Ascending aorta (tissue), 2 donors: ENCODE results near the gene SPRR1A. TPM values are rescaled to one million over a fixed set of nuclear protein-coding genes. Genes with fewer than 3 reads are reported as not detected.

Experiments used
- DNase-seq, 2 donors: peaks; one replicate each; pipeline ENCODE4 v3.0.0-alpha.2; 2019; ENCODE audit warnings: low spot score in 2 of 2
- H3K27ac ChIP-seq, 2 donors: fragments of 200-600 bp; sonication (generic); one replicate each; pipeline ENCODE4 v1.5.1; 2016 to 2017; ENCODE audit warnings: mild to moderate bottlenecking in 1 of 2
- H3K27me3 ChIP-seq: fragments of 200-600 bp; sonication (generic); one replicate; pipeline ENCODE4 v1.5.1; 2017
- H3K36me3 ChIP-seq, 2 donors: fragments of 200-600 bp; sonication (generic); one replicate each; pipeline ENCODE4 v1.5.1; 2016
- H3K4me1 ChIP-seq, 2 donors: fragments of 200-600 bp; sonication (generic); one replicate each; pipeline ENCODE4 v1.5.1; 2016 to 2017; ENCODE audit warnings: mild to moderate bottlenecking in 1 of 2
- H3K4me3 ChIP-seq, 2 donors: fragments of 200-600 bp; sonication (generic); one replicate each; pipeline ENCODE4 v1.5.1; 2016 to 2017; ENCODE audit warnings: mild to moderate bottlenecking in 1 of 2
- H3K9me3 ChIP-seq, 2 donors: fragments of 200-600 bp; sonication (generic); one replicate each; pipeline ENCODE4 v1.5.1; 2016
- intact Hi-C: fragments of 100-400 bp; cut with DNase I; formaldehyde crosslinking; loops from one replicate; pipeline ENCODE4 v1.15.1; 2023
- total RNA-seq: library from RNA; depleted of rRNA; stranded (reverse); fragments of >200 nt; gene quantifications from one replicate; pipeline ENCODE4 v1.1.0, GENCODE V29; 2016
- TF ChIP-seq, protein P1 (sequence below), 3 experiments: fragments of 200-600 bp in 2 of 3; fragments of 450-650 bp in 1 of 3; sonication (generic) in 2 of 3; IDR thresholded peaks; one replicate each; pipeline ENCODE4 v1.5.1; 2016 to 2019; ENCODE audit warnings: antibody characterized with exemption in 3 of 3, mild to moderate bottlenecking in 1 of 3, moderate library complexity in 1 of 3

The SPRR1A gene
- total RNA-seq, 1 donor from 2014 or later = not detected

DNA sequence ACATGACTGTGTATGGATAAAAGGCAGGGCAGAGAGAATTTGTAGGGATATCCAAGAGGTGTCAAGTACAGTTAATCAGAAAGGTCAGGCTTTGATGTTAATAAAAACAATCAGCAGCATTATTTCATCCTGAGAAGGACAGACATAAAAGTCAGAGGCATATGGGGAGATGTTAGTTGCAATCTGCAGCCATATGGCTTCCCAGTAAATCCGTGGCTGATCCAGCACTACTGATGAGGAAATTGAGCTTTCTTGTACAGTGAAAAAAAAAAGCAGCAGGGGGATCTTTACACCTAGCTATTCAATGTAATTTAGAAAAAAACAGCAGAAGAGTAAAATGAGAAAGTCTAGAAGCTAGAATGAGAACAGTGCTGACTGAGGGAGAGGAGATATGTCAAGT is 44.9 kb downstream of the SPRR1A start:
- no peak overlapping the region for H3K27ac ChIP-seq
- no peaks in the 10 kb centered on the region for H3K36me3 ChIP-seq
- no peaks in the 10 kb centered on the region for H3K27me3 ChIP-seq
- H3K9me3 ChIP-seq = no peaks in the 10 kb centered on the region
- intact Hi-C loops = no loop called here
- no peaks in the 10 kb centered on the region for H3K4me1 ChIP-seq
- DNase-seq = no peak
- no peak overlapping the region for H3K4me3 ChIP-seq
- TF ChIP-seq, protein P1, sequence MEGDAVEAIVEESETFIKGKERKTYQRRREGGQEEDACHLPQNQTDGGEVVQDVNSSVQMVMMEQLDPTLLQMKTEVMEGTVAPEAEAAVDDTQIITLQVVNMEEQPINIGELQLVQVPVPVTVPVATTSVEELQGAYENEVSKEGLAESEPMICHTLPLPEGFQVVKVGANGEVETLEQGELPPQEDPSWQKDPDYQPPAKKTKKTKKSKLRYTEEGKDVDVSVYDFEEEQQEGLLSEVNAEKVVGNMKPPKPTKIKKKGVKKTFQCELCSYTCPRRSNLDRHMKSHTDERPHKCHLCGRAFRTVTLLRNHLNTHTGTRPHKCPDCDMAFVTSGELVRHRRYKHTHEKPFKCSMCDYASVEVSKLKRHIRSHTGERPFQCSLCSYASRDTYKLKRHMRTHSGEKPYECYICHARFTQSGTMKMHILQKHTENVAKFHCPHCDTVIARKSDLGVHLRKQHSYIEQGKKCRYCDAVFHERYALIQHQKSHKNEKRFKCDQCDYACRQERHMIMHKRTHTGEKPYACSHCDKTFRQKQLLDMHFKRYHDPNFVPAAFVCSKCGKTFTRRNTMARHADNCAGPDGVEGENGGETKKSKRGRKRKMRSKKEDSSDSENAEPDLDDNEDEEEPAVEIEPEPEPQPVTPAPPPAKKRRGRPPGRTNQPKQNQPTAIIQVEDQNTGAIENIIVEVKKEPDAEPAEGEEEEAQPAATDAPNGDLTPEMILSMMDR (IDR thresholded peaks at IDR 0.05) = no peak

DNA sequence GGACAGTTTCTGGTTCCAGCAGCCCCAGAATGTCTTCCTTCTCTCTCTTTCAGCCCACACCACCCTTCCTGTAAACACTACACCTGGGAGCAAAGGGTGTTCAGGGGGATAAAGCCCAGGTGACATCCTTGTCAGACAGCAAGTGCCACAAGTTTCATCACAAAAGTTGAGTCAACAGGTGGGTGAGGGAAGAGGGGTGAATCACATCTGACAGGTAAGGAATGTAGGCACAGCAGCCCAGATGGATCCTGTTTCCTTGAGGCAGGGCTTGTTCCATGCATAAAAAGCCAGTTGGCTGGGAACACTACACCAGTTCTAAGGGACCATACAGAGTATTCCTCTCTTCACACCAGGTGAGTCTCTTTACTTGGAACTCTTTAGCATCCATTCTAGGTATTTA is 47.0 kb downstream of the SPRR1A start, which contains the start of gene SPRR1B:
TSS of gene SPRR1B (plus strand) at position 309 of the 400 bp plus-strand sequence. CDS start 1,143 bp downstream, outside the sequence.
- Histone ChIP-seq H3K27ac (no peak within 1 kb of the TSS), H3K4me1 (no peaks in the 10 kb centered on the region), H3K4me3 (no peak within 1 kb of the TSS), H3K36me3 (no peaks in the 10 kb centered on the region), H3K27me3 (no peaks in the 10 kb centered on the region), H3K9me3 (no peaks in the 10 kb centered on the region)
- TF ChIP-seq, protein P1 (IDR thresholded peaks at IDR 0.05) = no peak
- DNase-seq = no peak
- intact Hi-C loops = no loop called here

DNA sequence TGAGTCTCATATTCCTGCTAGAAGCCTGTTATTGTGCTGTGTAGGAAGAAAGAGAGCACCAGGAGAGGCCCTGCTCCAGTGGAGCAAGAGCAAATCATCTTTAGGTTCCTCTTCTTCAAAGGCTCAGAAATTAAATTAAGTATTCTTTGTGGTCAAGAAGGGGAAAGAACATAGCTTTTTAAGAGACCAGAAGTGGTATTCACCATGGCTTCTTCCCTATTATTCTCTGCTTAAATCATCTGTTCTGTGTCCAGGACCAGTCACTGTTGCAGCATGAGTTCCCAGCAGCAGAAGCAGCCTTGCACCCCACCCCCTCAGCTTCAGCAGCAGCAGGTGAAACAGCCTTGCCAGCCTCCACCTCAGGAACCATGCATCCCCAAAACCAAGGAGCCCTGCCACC is 48.2 kb downstream of the SPRR1A start:
- TF ChIP-seq, protein P1 (IDR thresholded peaks at IDR 0.05) = no peak
- DNase-seq = no peak
- Histone ChIP-seq H3K4me1 (no peaks in the 10 kb centered on the region), H3K4me3 (no peak overlapping the region), H3K27ac (no peak overlapping the region), H3K36me3 (no peaks in the 10 kb centered on the region), H3K9me3 (no peaks in the 10 kb centered on the region), H3K27me3 (no peaks in the 10 kb centered on the region)
- intact Hi-C loops = no loop called here

DNA sequence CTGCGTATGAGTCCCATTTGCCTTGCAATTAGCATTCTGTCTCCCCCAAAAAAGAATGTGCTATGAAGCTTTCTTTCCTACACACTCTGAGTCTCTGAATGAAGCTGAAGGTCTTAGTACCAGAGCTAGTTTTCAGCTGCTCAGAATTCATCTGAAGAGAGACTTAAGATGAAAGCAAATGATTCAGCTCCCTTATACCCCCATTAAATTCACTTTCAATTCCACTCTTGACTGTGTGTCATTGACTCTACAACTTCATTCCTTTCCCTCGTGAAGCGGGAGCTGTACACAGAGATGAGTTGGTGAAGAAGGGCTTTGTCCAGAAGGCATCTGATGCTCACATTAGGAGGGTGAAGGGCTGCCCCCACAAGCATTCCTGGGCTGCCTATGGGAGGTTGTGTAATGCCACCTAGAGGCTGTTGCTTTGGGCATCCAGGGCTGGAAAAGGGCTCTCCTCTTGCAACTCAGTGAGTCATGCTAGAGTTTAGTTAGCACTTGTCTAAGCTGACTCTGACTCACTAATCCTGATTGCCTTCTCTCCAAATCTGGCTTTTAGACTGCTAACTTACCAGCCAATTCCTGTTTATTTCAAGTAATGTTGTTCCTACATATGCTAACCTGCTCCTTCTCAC is 48.9 kb downstream of the SPRR1A start:
- no peak for DNase-seq
- no peak overlapping the region for H3K4me3 ChIP-seq
- TF ChIP-seq, protein P1 (IDR thresholded peaks at IDR 0.05) = no peak
- H3K36me3 ChIP-seq = no peaks in the 10 kb centered on the region
- no peaks in the 10 kb centered on the region for H3K9me3 ChIP-seq
- no peaks in the 10 kb centered on the region for H3K27me3 ChIP-seq
- H3K4me1 ChIP-seq = no peaks in the 10 kb centered on the region
- H3K27ac ChIP-seq = no peak overlapping the region
- intact Hi-C loops = no loop called here

DNA sequence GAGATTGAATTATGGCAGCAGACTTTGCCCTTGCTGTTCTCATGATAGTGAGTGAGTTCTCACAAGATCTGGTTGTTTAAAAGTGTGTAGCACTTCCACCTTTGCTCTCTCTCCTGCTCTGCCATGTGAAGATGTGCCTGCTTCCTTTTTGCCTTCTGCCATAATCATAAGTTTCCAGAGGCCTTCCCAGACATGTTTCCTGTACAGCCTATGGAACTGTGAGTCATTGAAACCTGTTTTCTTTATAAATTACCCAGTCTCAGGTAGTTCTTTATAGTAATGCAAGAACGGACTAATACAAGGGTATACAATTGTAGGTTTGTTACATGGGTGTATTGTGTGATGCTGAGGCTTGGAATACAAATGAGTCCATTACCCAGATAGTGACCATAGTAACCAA is 51.3 kb downstream of the SPRR1A start:
- no peaks in the 10 kb centered on the region for H3K36me3 ChIP-seq
- no peaks in the 10 kb centered on the region for H3K9me3 ChIP-seq
- H3K27me3 ChIP-seq = no peaks in the 10 kb centered on the region
- TF ChIP-seq, protein P1 (IDR thresholded peaks at IDR 0.05) = no peak
- no peak for DNase-seq
- no peak overlapping the region for H3K27ac ChIP-seq
- intact Hi-C loops = no loop called here
- H3K4me3 ChIP-seq = no peak overlapping the region
- H3K4me1 ChIP-seq = no peaks in the 10 kb centered on the region

Other genes with a start within 250 kb of the SPRR1A start
- not detected for gene KPRP, start 226.1 kb upstream of the SPRR1A start, total RNA-seq
- gene LCE1F, start 208.9 kb upstream of the SPRR1A start, total RNA-seq = not detected
- gene LCE1E, start 197.8 kb upstream of the SPRR1A start, total RNA-seq = not detected
- gene LCE1D, start 187.4 kb upstream of the SPRR1A start, total RNA-seq = not detected
- gene LCE1C, start 177.4 kb upstream of the SPRR1A start, total RNA-seq = not detected
- gene LCE1B, start 172.1 kb upstream of the SPRR1A start, total RNA-seq = not detected
- gene LCE1A, start 156.6 kb upstream of the SPRR1A start, total RNA-seq = not detected
- gene LCE6A, start 141.2 kb upstream of the SPRR1A start, total RNA-seq = not detected
- not detected for gene LCE7A, start 124.1 kb upstream of the SPRR1A start, total RNA-seq
- not detected for gene SMCP, start 105.8 kb upstream of the SPRR1A start, total RNA-seq
- gene IVL, start 75.5 kb upstream of the SPRR1A start, total RNA-seq = not detected
- gene SPRR5, start 36.9 kb upstream of the SPRR1A start, total RNA-seq = not detected
- gene SPRR4, start 13.4 kb upstream of the SPRR1A start, total RNA-seq = not detected
- 0.53 TPM for gene SPRR3, start 17.7 kb downstream of the SPRR1A start, total RNA-seq
- not detected for gene SPRR1B, start 47.1 kb downstream of the SPRR1A start, total RNA-seq
- gene SPRR2D, start 57.0 kb downstream of the SPRR1A start, total RNA-seq = not detected
- gene SPRR2A, start 73.4 kb downstream of the SPRR1A start, total RNA-seq = not detected
- not detected for gene SPRR2B, start 87.5 kb downstream of the SPRR1A start, total RNA-seq
- gene SPRR2E, start 110.4 kb downstream of the SPRR1A start, total RNA-seq = not detected
- not detected for gene SPRR2F, start 129.4 kb downstream of the SPRR1A start, total RNA-seq
- not detected for gene SPRR2G, start 166.8 kb downstream of the SPRR1A start, total RNA-seq
- gene LELP1, start 219.3 kb downstream of the SPRR1A start, total RNA-seq = not detected
- not detected for gene PRR9, start 233.5 kb downstream of the SPRR1A start, total RNA-seq